ENCODE data around the gene TPSAB1.
A peak's percentile ranks its signal among the peaks of the same experiment; 100 is the strongest.
"Not testable (repeated sequence)": the region's sequence is repeated elsewhere in the genome, so short reads cannot be mapped to it uniquely, and the experiment has no call there.

TPSAB1 gene

GRCh38 chr16:1265090-1265630, 24.7 kb downstream of the TPSAB1 start:
- TF ChIP-seq EZH2 (IDR thresholded peaks at IDR 0.05; ENCODE audit: borderline replicate concordance, low read depth, low read length, severe bottlenecking) = no peak
- TF ChIP-seq, protein P1, sequence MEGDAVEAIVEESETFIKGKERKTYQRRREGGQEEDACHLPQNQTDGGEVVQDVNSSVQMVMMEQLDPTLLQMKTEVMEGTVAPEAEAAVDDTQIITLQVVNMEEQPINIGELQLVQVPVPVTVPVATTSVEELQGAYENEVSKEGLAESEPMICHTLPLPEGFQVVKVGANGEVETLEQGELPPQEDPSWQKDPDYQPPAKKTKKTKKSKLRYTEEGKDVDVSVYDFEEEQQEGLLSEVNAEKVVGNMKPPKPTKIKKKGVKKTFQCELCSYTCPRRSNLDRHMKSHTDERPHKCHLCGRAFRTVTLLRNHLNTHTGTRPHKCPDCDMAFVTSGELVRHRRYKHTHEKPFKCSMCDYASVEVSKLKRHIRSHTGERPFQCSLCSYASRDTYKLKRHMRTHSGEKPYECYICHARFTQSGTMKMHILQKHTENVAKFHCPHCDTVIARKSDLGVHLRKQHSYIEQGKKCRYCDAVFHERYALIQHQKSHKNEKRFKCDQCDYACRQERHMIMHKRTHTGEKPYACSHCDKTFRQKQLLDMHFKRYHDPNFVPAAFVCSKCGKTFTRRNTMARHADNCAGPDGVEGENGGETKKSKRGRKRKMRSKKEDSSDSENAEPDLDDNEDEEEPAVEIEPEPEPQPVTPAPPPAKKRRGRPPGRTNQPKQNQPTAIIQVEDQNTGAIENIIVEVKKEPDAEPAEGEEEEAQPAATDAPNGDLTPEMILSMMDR (IDR thresholded peaks at IDR 0.05; ENCODE audit: borderline replicate concordance, extremely low read depth, low read length, poor library complexity, severe bottlenecking) = no peak
- ATAC-seq (ENCODE audit: insufficient read depth, low read depth) = no peak
- no peaks in the 10 kb centered on the region for H3K79me2 ChIP-seq (ENCODE audit: insufficient read depth, low read length)
- no peaks in the 10 kb centered on the region for H3K27me3 ChIP-seq (ENCODE audit: insufficient read depth, low read length, poor library complexity)
- no peaks in the 10 kb centered on the region for H3K4me1 ChIP-seq (ENCODE audit: insufficient read depth, low read length)
- H4K20me1 ChIP-seq (ENCODE audit: insufficient read depth, low read length) = peaks cover 4% of the 10 kb centered on the region; the same call in 1 of the 2 replicates
- H3K4me2 ChIP-seq (ENCODE audit: insufficient read depth, low read length) = no peak overlapping the region
- H2AFZ ChIP-seq (ENCODE audit: low read depth, low read length) = no peak overlapping the region
- H3K4me3 ChIP-seq (ENCODE audit: low read depth in 1 of 2, low read length in 2 of 2) = no peak overlapping the region
- no peak overlapping the region for H3K27ac ChIP-seq (ENCODE audit: low read length)
- H3K9me3 ChIP-seq (ENCODE audit: insufficient read depth, low read length, severe bottlenecking) = no peaks in the 10 kb centered on the region
- no peaks in the 10 kb centered on the region for H3K36me3 ChIP-seq (ENCODE audit: insufficient read depth, low read length)
- DNase-seq = no peak
- H3K9ac ChIP-seq (ENCODE audit: low read depth, low read length) = no peak overlapping the region

DNA sequence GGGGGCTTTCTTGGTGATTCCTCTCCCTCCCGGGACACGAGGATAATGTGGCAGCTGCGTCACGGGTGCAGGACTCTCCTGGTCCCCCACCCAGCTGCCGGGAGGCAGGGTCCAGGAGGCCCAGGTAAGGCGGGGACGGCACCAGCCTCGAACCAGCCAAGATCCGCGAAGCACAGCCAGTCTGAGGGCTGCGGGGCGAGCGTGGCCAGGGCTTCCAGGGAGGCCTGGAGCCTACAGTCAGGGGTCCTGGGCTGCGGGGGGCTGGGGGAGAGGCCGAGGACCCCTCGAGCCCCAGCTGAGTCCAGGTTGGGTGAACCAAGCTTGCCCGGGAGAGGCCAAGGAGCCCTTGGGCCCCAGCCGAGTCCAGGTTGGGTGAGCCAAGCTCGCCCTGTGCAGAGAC, 25.3 kb downstream of the TPSAB1 start:
- no peaks in the 10 kb centered on the region for H3K9me3 ChIP-seq (ENCODE audit: insufficient read depth, low read length, severe bottlenecking)
- DNase-seq (no peak), ATAC-seq (ENCODE audit: insufficient read depth, low read depth) (no peak)
- no peak overlapping the region for H3K27ac ChIP-seq (ENCODE audit: low read length)
- no peak overlapping the region for H2AFZ ChIP-seq (ENCODE audit: low read depth, low read length)
- no peaks in the 10 kb centered on the region for H3K79me2 ChIP-seq (ENCODE audit: insufficient read depth, low read length)
- H3K4me1 ChIP-seq (ENCODE audit: insufficient read depth, low read length) = no peaks in the 10 kb centered on the region
- H4K20me1 ChIP-seq (ENCODE audit: insufficient read depth, low read length) = peaks cover 4% of the 10 kb centered on the region; the same call in 1 of the 2 replicates
- H3K4me3 ChIP-seq (ENCODE audit: low read depth in 1 of 2, low read length in 2 of 2) = no peak overlapping the region
- no peaks in the 10 kb centered on the region for H3K27me3 ChIP-seq (ENCODE audit: insufficient read depth, low read length, poor library complexity)
- no peak overlapping the region for H3K4me2 ChIP-seq (ENCODE audit: insufficient read depth, low read length)
- no peak for TF ChIP-seq EZH2 (IDR thresholded peaks at IDR 0.05; ENCODE audit: borderline replicate concordance, low read depth, low read length, severe bottlenecking)
- TF ChIP-seq, protein P1 (IDR thresholded peaks at IDR 0.05; ENCODE audit: borderline replicate concordance, extremely low read depth, low read length, poor library complexity, severe bottlenecking) = no peak
- no peaks in the 10 kb centered on the region for H3K36me3 ChIP-seq (ENCODE audit: insufficient read depth, low read length)
- H3K9ac ChIP-seq (ENCODE audit: low read depth, low read length) = no peak overlapping the region

DNA sequence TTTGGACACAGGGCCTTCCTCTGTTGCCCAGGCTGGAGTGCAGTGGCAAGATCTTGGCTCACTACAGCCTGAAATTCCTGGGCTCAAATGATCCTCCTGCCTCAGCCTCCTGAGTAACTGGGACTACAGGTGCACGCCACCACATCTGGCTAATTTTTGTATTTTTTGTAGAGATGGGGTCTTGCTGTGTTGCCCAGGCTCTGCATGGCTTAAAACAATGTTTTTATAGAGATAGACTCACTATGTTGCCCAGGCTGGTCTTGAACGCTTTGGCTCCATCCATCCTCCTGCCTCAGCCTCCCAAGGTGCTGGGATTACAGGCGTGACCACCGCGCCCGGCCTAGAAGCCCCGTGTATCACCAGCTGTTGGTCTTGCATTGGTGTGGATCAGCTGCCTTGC, 28.9 kb downstream of the TPSAB1 start:
- H2AFZ ChIP-seq (ENCODE audit: low read depth, low read length); H3K27ac ChIP-seq (ENCODE audit: low read length); H3K79me2 ChIP-seq (ENCODE audit: insufficient read depth, low read length); H3K36me3 ChIP-seq (ENCODE audit: insufficient read depth, low read length); DNase-seq; H3K9me3 ChIP-seq (ENCODE audit: insufficient read depth, low read length, severe bottlenecking); H3K4me2 ChIP-seq (ENCODE audit: insufficient read depth, low read length); H3K9ac ChIP-seq (ENCODE audit: low read depth, low read length); H3K27me3 ChIP-seq (ENCODE audit: insufficient read depth, low read length, poor library complexity); H3K4me3 ChIP-seq (ENCODE audit: low read depth in 1 of 2, low read length in 2 of 2); H3K4me1 ChIP-seq (ENCODE audit: insufficient read depth, low read length); ATAC-seq (ENCODE audit: insufficient read depth, low read depth); H4K20me1 ChIP-seq (ENCODE audit: insufficient read depth, low read length): not testable (repeated sequence)

GRCh38 chr16:1271380-1271723, 30.8 kb downstream of the TPSAB1 start:
- DNase-seq (no peak), ATAC-seq (ENCODE audit: insufficient read depth, low read depth) (no peak)
- H4K20me1 ChIP-seq (ENCODE audit: insufficient read depth, low read length) = no peaks in the 10 kb centered on the region; the same call in 1 of the 2 replicates
- no peak overlapping the region for H2AFZ ChIP-seq (ENCODE audit: low read depth, low read length)
- no peak overlapping the region for H3K27ac ChIP-seq (ENCODE audit: low read length)
- H3K79me2 ChIP-seq (ENCODE audit: insufficient read depth, low read length) = no peaks in the 10 kb centered on the region
- no peak for TF ChIP-seq EZH2 (IDR thresholded peaks at IDR 0.05; ENCODE audit: borderline replicate concordance, low read depth, low read length, severe bottlenecking)
- TF ChIP-seq, protein P1 (IDR thresholded peaks at IDR 0.05; ENCODE audit: borderline replicate concordance, extremely low read depth, low read length, poor library complexity, severe bottlenecking) = no peak
- no peak overlapping the region for H3K4me2 ChIP-seq (ENCODE audit: insufficient read depth, low read length)
- no peak overlapping the region for H3K9ac ChIP-seq (ENCODE audit: low read depth, low read length)
- H3K4me3 ChIP-seq (ENCODE audit: low read depth in 1 of 2, low read length in 2 of 2) = no peak overlapping the region
- H3K9me3 ChIP-seq (ENCODE audit: insufficient read depth, low read length, severe bottlenecking) = no peaks in the 10 kb centered on the region
- no peaks in the 10 kb centered on the region for H3K36me3 ChIP-seq (ENCODE audit: insufficient read depth, low read length)
- H3K4me1 ChIP-seq (ENCODE audit: insufficient read depth, low read length) = no peaks in the 10 kb centered on the region
- no peaks in the 10 kb centered on the region for H3K27me3 ChIP-seq (ENCODE audit: insufficient read depth, low read length, poor library complexity)

- ATAC-seq (ENCODE audit: insufficient read depth, low read depth); H4K20me1 ChIP-seq (ENCODE audit: insufficient read depth, low read length): not testable (repeated sequence)
Observed at GRCh38 chr16:1271724-1272413, 31.4 kb downstream of the TPSAB1 start.

More at GRCh38 chr16:1271724-1272413, 31.4 kb downstream of the TPSAB1 start:
- DNase-seq = peak; percentile 30
- H3K36me3 ChIP-seq (ENCODE audit: insufficient read depth, low read length); H3K79me2 ChIP-seq (ENCODE audit: insufficient read depth, low read length); H3K4me3 ChIP-seq (ENCODE audit: low read depth in 1 of 2, low read length in 2 of 2); H3K4me1 ChIP-seq (ENCODE audit: insufficient read depth, low read length); H3K9ac ChIP-seq (ENCODE audit: low read depth, low read length); H2AFZ ChIP-seq (ENCODE audit: low read depth, low read length); H3K27me3 ChIP-seq (ENCODE audit: insufficient read depth, low read length, poor library complexity); H3K4me2 ChIP-seq (ENCODE audit: insufficient read depth, low read length); H3K9me3 ChIP-seq (ENCODE audit: insufficient read depth, low read length, severe bottlenecking); H3K27ac ChIP-seq (ENCODE audit: low read length): not testable (repeated sequence)
